KMS-11 (cell line): ENCODE results near the gene TXLNB.

ENCODE experiments used
- H2AFZ ChIP-seq: fragments of 200-600 bp; sonication (generic); 2 replicates; pipeline ENCODE4 v1.6.1; 2016; ENCODE audit warnings: antibody characterized with exemption, mixed run types, low read depth
- H3K27ac ChIP-seq: fragments of 200-600 bp; sonication (generic); 2 replicates; pipeline ENCODE4 v1.6.1; 2016; ENCODE audit warnings: mild to moderate bottlenecking, mixed run types
- H3K27me3 ChIP-seq: fragments of 200-600 bp; sonication (generic); 2 replicates; pipeline ENCODE4 v1.6.1; 2017; ENCODE audit warnings: mild to moderate bottlenecking, low read depth, mixed run types, moderate library complexity; ENCODE audit not compliant: insufficient read depth
- H3K36me3 ChIP-seq: fragments of 200-600 bp; sonication (generic); 2 replicates; pipeline ENCODE4 v1.6.1; 2017; ENCODE audit warnings: mild to moderate bottlenecking, mixed run types; ENCODE audit not compliant: insufficient read depth
- H3K4me1 ChIP-seq: fragments of 200-600 bp; sonication (generic); 2 replicates; pipeline ENCODE4 v1.6.1; 2016; ENCODE audit warnings: mild to moderate bottlenecking, low read depth, mixed run types; ENCODE audit not compliant: poor library complexity, severe bottlenecking
- H3K4me2 ChIP-seq: fragments of 200-600 bp; sonication (generic); 2 replicates; pipeline ENCODE4 v1.7.0; 2016; ENCODE audit warnings: mild to moderate bottlenecking, mixed run types
- H3K4me3 ChIP-seq: fragments of 200-600 bp; sonication (generic); IDR thresholded peaks from 2 replicates; pipeline ENCODE4 v1.6.1; 2017; ENCODE audit warnings: low read depth, low read length, mixed read lengths; ENCODE audit not compliant: insufficient read depth
- H3K79me2 ChIP-seq: fragments of 200-600 bp; sonication (generic); 2 replicates; pipeline ENCODE4 v1.6.1; 2016; ENCODE audit warnings: low read depth, mixed run types; ENCODE audit not compliant: insufficient read depth
- H3K9ac ChIP-seq: fragments of 200-600 bp; sonication (generic); 2 replicates; pipeline ENCODE4 v1.6.1; 2016; ENCODE audit warnings: mild to moderate bottlenecking, mixed run types
- H4K20me1 ChIP-seq: fragments of 200-600 bp; sonication (generic); 2 replicates; pipeline ENCODE4 v1.6.1; 2016; ENCODE audit warnings: mild to moderate bottlenecking, mixed run types; ENCODE audit not compliant: insufficient read depth
- CTCF ChIP-seq: fragments of 200-600 bp; sonication (generic); conservative IDR thresholded peaks from 2 replicates; pipeline ENCODE4 v1.6.1; 2017; ENCODE audit warnings: low read depth, mild to moderate bottlenecking, antibody characterized with exemption, low read length, moderate library complexity, mixed read lengths

The TXLNB gene

GRCh38 chr6:139337001-139337400, 45.2 kb upstream of the TXLNB start:
- Histone ChIP-seq H3K79me2 (no peaks in the 10 kb centered on the region), H3K4me2 (peak overlapping the region; percentile 64), H3K27me3 (no peaks in the 10 kb centered on the region), H2AFZ (peak overlapping the region; percentile 80), H4K20me1 (no peaks in the 10 kb centered on the region), H3K27ac (peak overlapping the region; percentile 81), H3K4me1 (peaks cover 28% of the 10 kb centered on the region), H3K4me3 (no peak overlapping the region), H3K36me3 (no peaks in the 10 kb centered on the region), H3K9ac (peak overlapping the region; percentile 48)
- TF ChIP-seq CTCF = no peak

- H3K4me3 ChIP-seq = no peak overlapping the region
- H3K9ac ChIP-seq = peak overlapping the region; percentile 48
- H4K20me1 ChIP-seq = no peaks in the 10 kb centered on the region
- H3K27me3 ChIP-seq = no peaks in the 10 kb centered on the region
- H3K4me2 ChIP-seq = peak overlapping the region; percentile 64
- no peaks in the 10 kb centered on the region for H3K36me3 ChIP-seq
- peaks cover 28% of the 10 kb centered on the region for H3K4me1 ChIP-seq
- H3K27ac ChIP-seq = peak overlapping the region; percentile 81
- TF ChIP-seq CTCF = no peak
- H2AFZ ChIP-seq = peak overlapping the region; percentile 80
- H3K79me2 ChIP-seq = no peaks in the 10 kb centered on the region
Observed at GRCh38 chr6:139336488-139336887, 44.7 kb upstream of the TXLNB start.

- H3K9ac ChIP-seq = peak overlapping the region; percentile 48; the same call in 1 of the 2 replicates
- H3K4me3 ChIP-seq = no peak overlapping the region
- no peaks in the 10 kb centered on the region for H3K79me2 ChIP-seq
- H3K27ac ChIP-seq = peak overlapping the region; percentile 81
- TF ChIP-seq CTCF = no peak
- no peaks in the 10 kb centered on the region for H3K27me3 ChIP-seq
- H3K4me2 ChIP-seq = peak overlapping the region; percentile 64; the same call in 1 of the 2 replicates
- H2AFZ ChIP-seq = peak overlapping the region; percentile 80
- no peaks in the 10 kb centered on the region for H3K36me3 ChIP-seq
- no peaks in the 10 kb centered on the region for H4K20me1 ChIP-seq
- peaks cover 28% of the 10 kb centered on the region for H3K4me1 ChIP-seq
Observed at GRCh38 chr6:139335447-139336210, 43.8 kb upstream of the TXLNB start.

- Histone ChIP-seq H2AFZ (no peak overlapping the region), H3K4me3 (no peak overlapping the region), H4K20me1 (no peaks in the 10 kb centered on the region), H3K9ac (no peak overlapping the region), H3K79me2 (no peaks in the 10 kb centered on the region), H3K4me1 (peaks cover 28% of the 10 kb centered on the region), H3K27ac (no peak overlapping the region), H3K4me2 (peak overlapping the region; percentile 64; the same call in 1 of the 2 replicates), H3K27me3 (no peaks in the 10 kb centered on the region), H3K36me3 (no peaks in the 10 kb centered on the region)
- no peak for TF ChIP-seq CTCF
Observed at GRCh38 chr6:139334806-139335446, 43.1 kb upstream of the TXLNB start.
